HG02870 (cell line): ENCODE measurements around the gene RPS6KB2.
"Not testable (repeated sequence)": the region's sequence is repeated elsewhere in the genome, so short reads cannot be mapped to it uniquely, and the experiment has no call there.

Experiments
- ATAC-seq: cut with Tn5 transposase; IDR thresholded peaks from one replicate; pipeline ENCODE4 v1.9.1; 2021; ENCODE audit warnings: mild to moderate bottlenecking, moderate library complexity; ENCODE audit not compliant: unreplicated experiment

The RPS6KB2 gene

DNA sequence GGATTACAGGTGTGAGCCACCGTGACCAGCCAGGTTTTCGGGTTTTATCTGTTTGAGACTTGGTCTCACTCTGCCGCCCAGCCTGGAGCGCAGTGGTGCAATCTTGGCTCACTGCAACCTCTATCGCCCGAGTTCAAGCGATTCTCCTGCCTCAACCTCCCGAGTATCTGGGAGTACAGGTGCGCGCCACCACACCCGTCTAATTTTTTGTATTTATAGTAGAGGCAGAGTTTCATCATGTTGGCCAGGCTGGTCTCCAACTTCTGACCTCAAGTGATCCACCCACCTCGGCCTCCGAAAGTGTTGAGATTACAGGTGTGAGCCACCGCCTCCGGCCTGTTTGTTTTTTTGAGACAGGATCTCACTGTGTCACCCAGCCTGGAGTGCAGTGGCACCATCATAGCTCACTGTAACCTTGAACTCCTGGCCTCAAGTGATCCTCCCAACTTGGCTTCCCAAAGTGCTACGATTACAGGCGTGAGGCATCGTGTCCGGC lies 882 bp upstream of the RPS6KB2 start:
- not testable (repeated sequence) for ATAC-seq

- no peak for ATAC-seq
Measured at GRCh38 chr11:67429038-67429668, 859 bp downstream of the RPS6KB2 start.

GRCh38 chr11:67429722-67430121 lies 1.4 kb downstream of the RPS6KB2 start:
- ATAC-seq = no peak

- no peak for ATAC-seq
Measured at GRCh38 chr11:67431346-67432249, 3.3 kb downstream of the RPS6KB2 start.

DNA sequence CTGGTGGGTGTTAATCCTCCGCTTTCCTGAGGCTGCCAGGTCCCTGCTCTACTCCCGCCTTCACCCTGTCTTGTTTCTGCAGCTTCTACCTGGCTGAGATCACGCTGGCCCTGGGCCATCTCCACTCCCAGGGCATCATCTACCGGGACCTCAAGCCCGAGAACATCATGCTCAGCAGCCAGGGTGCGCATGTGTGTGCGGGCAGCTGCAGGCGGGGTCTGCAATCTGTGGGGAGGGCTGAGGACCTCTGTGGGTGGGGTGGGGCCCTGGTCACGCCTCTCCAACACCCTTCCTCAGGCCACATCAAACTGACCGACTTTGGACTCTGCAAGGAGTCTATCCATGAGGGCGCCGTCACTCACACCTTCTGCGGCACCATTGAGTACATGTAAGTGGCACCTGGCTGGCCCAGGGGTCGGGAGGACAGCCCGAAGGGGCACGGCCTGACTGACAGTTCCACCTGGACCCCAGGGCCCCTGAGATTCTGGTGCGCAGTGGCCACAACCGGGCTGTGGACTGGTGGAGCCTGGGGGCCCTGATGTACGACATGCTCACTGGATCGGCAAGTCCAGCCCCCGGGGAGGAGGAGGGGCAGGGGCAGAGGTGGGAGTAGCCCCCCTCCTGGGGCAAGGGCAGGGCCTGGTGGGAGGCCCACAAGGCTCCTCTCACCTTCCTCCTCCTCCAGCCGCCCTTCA lies 4.5 kb downstream of the RPS6KB2 start:
- no peak for ATAC-seq

- no peak for ATAC-seq
Measured at GRCh38 chr11:67433536-67434394, 5.5 kb downstream of the RPS6KB2 start.

DNA sequence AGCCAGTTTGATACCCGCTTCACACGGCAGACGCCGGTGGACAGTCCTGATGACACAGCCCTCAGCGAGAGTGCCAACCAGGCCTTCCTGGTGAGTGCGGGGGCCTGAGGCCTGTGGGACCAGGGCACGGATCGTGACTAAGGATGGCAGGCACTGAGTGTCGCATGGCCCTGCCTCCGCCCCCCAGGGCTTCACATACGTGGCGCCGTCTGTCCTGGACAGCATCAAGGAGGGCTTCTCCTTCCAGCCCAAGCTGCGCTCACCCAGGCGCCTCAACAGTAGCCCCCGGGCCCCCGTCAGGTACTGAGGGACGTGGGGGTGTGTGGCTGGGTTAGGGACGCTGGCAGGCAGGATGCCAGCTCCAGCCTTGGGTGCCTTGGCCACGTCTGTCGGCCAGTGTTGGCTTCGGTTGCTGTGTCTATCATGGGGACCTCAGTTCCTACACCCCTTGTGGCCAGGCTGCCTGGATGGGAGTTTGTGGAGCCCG lies 6.1 kb downstream of the RPS6KB2 start:
- no peak for ATAC-seq

- ATAC-seq = no peak
Measured at GRCh38 chr11:67435031-67435726, 6.9 kb downstream of the RPS6KB2 start.

- ATAC-seq = no peak
Measured at GRCh38 chr11:67435727-67436458, 7.6 kb downstream of the RPS6KB2 start.

DNA sequence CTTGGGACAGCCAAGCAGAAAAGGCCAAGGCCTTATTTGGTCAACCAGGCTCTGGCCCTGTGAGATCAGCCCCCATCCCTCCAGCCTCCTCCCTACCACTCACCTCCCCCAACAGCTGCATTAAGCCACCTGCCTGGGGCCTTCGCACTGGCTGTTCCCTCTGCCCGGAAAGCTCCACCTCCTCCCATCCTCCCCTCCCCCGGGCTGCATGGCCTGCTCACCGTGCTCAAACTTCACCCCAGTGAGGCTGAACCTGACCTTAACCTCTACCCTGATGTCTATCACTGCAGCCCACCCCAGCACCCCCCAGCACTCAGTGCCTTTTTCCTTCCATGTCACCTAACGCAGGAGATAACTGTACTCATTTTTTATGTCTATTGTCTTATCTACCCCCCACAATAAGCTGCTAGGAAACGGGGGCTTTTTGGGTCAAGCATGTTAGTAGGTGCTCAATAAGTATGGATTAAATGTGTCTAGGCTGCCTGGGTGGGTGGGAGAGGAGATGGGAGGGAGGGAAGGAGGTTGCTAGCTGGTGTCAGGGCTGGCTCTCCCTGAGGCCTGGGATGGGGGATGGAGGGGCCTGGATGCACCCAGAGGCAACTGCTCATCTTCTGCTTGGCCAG lies 8.3 kb downstream of the RPS6KB2 start:
- no peak for ATAC-seq

DNA sequence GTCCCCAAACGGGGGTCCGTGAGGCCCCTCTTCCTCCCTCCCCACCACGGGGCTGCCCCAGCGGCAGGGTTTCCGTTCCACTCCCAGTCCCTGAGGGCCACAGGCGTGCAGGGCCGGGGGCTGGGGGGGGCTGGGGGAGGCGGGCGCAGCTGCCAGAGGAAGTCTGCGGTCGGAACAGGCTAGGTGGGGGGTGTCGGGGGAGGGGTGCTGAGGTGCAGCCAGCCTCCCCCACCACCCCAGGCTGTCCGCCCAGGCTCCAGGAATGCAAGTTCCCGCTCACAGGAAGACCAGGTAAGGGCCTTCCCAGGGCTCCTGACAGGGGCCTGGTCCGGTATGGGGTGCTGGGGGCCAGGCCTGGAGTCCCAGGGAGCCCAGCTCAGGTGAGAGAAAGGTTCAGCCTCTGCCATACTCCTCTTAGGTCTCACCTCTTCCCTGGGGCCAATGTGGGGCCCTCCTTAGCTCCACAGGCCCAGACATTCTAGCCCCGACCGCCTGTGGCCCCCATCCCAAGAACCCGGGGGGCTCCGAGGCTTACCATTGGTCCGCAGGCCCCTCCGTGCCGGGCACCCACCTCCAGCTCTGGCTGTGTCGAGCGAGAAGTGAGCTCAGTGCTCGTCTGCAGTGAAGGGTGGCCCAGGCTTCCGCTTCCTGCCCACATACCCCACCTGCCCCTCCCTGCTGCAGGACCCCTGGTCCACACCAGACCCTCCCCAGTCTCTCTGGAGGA lies 9.0 kb downstream of the RPS6KB2 start, which contains the start of gene PTPRCAP:
Gene PTPRCAP (minus strand): TSS at position 601 of the 727 bp plus-strand sequence. CDS start 63 bp downstream, at position 538.
- no peak for ATAC-seq

DNA sequence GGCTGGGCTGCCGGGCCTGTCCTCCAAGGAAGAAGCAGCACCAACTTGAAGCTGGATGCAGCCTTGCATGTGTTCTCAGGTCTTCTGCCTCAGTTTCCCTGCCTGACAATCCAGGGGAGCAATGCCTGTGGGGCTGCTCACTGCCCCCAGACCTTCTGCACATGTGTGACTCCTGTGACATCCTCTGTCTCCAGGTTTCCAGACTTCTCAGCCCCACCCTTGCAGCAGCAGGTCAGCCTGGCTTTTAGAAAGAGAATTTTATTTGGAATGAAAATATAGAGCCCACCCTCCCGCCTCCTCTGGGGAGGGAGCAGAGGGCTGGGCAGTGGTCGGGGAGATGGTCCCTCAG lies 9.5 kb downstream of the RPS6KB2 start:
- no peak for ATAC-seq

DNA sequence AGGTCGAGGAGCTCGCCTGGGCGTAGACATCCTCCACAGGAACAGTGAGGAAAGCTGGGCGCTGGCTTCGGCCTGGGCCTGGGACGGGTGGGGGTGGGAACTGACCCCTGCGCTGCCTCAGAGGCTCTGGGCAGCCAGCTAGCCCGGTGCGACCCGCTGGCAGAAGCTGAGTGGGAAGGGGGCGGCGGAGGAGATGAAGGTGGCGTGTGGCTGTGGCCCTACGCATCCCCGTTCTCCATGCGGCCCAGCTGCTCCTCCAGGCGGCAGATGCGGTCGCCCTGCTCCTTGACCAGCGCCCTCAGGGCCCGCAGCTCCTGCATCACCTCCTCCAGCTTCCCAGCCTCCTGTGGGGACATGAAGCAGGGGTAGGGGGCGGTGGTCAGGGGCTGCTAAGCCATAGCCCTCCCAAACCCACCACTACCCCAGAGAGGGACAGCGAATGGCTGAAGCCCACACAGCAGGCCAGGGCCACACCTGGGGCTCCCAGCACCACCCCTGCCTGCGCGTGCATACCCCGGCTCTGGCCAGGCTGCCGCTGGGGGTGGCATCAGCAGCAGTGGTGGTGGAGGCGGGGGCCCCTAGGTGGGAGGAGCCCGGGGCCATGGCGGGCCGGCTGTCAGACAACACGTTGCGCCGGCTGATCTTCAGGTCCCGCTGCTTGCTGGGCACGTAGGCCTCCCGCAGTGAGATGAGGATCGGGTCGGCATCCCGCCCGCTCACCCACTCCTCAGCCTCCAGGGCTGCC lies 10.0 kb downstream of the RPS6KB2 start:
- ATAC-seq = no peak

DNA sequence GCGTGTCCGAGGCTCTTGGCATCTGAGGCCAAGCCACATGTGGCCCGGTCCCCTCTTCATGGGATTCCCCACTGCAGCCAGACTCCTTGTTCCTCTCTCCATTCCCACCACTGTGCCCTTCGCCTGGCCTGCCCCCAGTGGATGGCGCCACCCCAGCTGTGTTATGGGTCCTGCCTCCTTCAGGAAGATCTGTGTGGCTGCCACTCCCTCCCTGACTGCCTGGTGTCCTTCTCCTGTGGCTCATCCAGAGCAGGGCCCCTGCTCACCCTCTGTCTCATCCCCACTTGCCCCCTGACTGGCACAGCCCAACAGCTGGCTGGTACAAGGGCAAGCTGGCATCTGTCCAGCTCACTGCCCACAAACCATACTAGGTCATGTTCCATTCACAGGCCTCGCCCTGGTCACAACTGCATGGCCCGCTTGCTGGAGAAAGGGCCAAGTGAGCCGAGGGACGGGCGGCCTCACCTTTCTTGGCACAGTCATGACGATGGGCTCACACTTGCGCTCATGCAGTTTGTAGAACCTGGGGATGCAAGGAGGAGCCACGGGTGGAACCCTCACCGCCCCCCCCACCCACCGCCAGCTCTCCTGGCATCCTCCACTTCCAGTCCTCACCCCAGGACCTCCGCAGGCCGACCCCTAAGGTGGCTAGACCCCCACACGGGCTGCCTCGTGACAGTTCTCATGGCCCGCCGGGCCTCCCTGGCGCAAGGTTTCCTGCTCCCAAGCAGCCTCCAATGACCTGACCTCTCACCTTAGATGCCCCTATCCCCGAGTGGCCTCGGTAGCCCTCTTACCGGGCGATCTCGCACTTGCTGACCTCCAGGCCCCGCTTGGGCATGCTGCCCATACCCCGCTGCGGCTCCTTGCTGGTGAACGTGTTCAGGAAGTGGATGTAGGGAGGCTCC lies 11.3 kb downstream of the RPS6KB2 start:
- ATAC-seq = no peak

DNA sequence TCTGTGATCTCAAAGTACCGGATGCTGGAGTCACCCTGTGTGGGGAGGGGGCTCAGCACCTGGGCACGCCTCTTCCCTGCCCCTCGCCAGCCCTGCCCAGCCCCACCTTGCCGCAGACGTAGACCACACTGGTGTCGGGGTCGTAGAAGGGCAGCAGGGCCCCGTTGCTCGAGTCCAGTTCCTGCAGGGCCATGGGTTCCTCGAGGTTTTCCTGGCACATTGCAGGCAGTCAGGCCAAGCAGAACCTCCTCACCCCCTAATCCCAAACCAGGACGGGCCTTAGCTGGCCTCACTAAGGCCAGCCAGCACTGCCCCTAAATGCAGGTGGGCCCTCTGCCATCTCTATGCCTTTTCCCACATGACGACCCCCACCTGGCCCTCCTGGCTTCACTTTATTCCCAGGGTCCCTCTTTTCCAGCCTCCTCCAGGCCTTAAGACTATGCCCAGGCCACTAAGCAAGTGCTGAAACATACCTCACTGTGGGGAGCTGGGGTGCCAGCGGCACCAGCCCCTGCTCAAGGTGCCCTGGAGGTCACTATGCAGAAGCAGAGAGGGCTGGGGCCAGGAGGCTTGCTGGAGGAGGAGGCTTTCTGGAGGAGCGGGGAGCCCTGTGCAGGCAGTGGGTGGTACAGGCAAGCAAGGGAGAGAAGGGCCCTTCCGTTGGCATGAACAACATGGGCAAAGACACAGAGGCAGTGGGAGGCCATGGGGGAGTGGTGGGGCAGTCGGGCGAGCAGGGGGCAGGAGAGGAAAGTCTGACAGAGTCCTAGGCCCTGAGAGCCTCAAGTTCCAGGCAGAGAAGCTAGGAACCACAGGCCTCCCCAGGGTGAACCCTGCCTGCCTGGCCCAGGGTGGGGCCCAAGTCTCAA lies 12.2 kb downstream of the RPS6KB2 start:
- no peak for ATAC-seq
